Activated T-cell treated with anti-CD3 and anti-CD28 coated beads, Interleukin-2, amount 50 U/mL, for 24 hours (primary cell): ENCODE data around the gene SIGLEC14.
A peak's percentile ranks its signal among the peaks of the same experiment; 100 is the strongest.

ENCODE experiments used
- DNase-seq: peaks from one replicate; pipeline ENCODE4 v3.0.0-alpha.2; 2020
- H3K27ac Mint-ChIP-seq: 2 replicates; pipeline ENCODE4 v1.8.0; 2020; ENCODE audit warnings: mild to moderate bottlenecking, mixed read lengths
- H3K27me3 Mint-ChIP-seq: 2 replicates; pipeline ENCODE4 v1.8.0; 2020; ENCODE audit warnings: mixed read lengths
- H3K36me3 Mint-ChIP-seq: 2 replicates; pipeline ENCODE4 v1.8.0; 2020; ENCODE audit warnings: low read depth, mixed read lengths
- H3K4me1 Mint-ChIP-seq: 2 replicates; pipeline ENCODE4 v1.8.0; 2020; ENCODE audit warnings: low read depth, mixed read lengths
- H3K4me3 Mint-ChIP-seq: 2 replicates; pipeline ENCODE4 v1.8.0; 2020; ENCODE audit warnings: mild to moderate bottlenecking, moderate library complexity, mixed read lengths
- H3K9me3 Mint-ChIP-seq: 2 replicates; pipeline ENCODE4 v1.8.0; 2020; ENCODE audit warnings: mixed read lengths

Gene SIGLEC14

DNA sequence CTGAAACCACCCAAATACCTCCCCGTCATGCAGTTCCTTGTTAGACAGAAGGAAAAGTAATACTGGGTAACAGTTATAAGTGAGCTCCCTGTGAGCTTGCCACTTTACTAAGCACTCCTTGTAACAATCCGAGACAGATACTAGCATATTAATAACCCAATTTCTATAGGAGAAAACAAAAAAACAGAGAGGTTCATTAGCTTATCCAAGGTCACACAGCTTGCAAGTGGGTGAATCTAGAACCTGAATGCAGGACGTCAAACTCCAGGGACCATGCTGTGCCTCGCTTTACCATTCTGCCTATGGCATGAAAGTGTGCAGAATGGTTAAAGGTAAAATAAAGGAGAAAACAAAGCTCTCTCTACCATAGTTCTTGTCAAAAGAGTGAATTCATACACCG is 31.8 kb downstream of the SIGLEC14 start:
- H3K9me3 Mint-ChIP-seq: peaks cover 11% of the 10 kb centered on the region
- no peak overlapping the region for H3K4me3 Mint-ChIP-seq
- no peak overlapping the region for H3K27ac Mint-ChIP-seq
- H3K4me1 Mint-ChIP-seq: no peaks in the 10 kb centered on the region
- H3K27me3 Mint-ChIP-seq: peaks cover 51% of the 10 kb centered on the region
- H3K36me3 Mint-ChIP-seq: no peaks in the 10 kb centered on the region
- no peak for DNase-seq

DNA sequence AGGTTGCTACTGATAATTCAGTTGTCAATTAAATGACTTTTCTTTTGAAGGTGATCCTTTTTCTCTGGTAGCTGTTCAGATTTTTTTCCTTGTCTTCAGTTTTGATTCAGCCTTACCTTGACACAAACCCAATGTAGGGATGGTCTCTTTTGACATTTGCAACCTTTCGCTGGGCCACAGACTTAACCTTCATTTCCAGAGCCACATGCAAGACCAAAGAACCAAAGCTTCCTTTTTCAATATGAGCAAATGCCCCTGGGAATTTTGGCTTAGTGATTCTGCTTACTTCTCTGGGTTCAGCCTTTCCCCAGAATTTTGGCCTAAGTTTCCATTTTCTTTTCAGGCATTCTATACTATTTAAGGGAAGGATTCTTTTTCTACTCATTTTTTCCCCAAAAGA is 36.0 kb downstream of the SIGLEC14 start:
- H3K27me3 Mint-ChIP-seq: peaks cover 51% of the 10 kb centered on the region
- H3K36me3 Mint-ChIP-seq: no peaks in the 10 kb centered on the region
- H3K27ac Mint-ChIP-seq: no peak overlapping the region
- no peak overlapping the region for H3K4me3 Mint-ChIP-seq
- H3K4me1 Mint-ChIP-seq: peaks cover 26% of the 10 kb centered on the region
- no peak for DNase-seq
- peaks cover 11% of the 10 kb centered on the region for H3K9me3 Mint-ChIP-seq

- no peak overlapping the region for H3K4me3 Mint-ChIP-seq
- H3K27me3 Mint-ChIP-seq: peaks cover 30% of the 10 kb centered on the region
- H3K27ac Mint-ChIP-seq: no peak overlapping the region
- H3K9me3 Mint-ChIP-seq: peaks cover 18% of the 10 kb centered on the region
- H3K4me1 Mint-ChIP-seq: peaks cover 26% of the 10 kb centered on the region
- no peaks in the 10 kb centered on the region for H3K36me3 Mint-ChIP-seq
- peak; percentile 71 for DNase-seq
Measured at GRCh38 chr19:51607920-51608562, 38.6 kb downstream of the SIGLEC14 start.

- Mint-ChIP-seq H3K36me3 (no peaks in the 10 kb centered on the region), H3K4me3 (peak overlapping the region; percentile 21), H3K27ac (peak overlapping the region; percentile 66), H3K9me3 (peaks cover 8% of the 10 kb centered on the region), H3K27me3 (peaks cover 31% of the 10 kb centered on the region), H3K4me1 (peaks cover 28% of the 10 kb centered on the region)
- peak; percentile 42 for DNase-seq
Measured at GRCh38 chr19:51607077-51607476, 39.5 kb downstream of the SIGLEC14 start.

- no peak for DNase-seq
- H3K4me3 Mint-ChIP-seq: no peak overlapping the region
- H3K9me3 Mint-ChIP-seq: peaks cover 7% of the 10 kb centered on the region
- H3K4me1 Mint-ChIP-seq: peaks cover 18% of the 10 kb centered on the region
- H3K36me3 Mint-ChIP-seq: no peaks in the 10 kb centered on the region
- peaks cover 50% of the 10 kb centered on the region for H3K27me3 Mint-ChIP-seq
- H3K27ac Mint-ChIP-seq: no peak overlapping the region
Measured at GRCh38 chr19:51602189-51602854, 44.3 kb downstream of the SIGLEC14 start.

DNA sequence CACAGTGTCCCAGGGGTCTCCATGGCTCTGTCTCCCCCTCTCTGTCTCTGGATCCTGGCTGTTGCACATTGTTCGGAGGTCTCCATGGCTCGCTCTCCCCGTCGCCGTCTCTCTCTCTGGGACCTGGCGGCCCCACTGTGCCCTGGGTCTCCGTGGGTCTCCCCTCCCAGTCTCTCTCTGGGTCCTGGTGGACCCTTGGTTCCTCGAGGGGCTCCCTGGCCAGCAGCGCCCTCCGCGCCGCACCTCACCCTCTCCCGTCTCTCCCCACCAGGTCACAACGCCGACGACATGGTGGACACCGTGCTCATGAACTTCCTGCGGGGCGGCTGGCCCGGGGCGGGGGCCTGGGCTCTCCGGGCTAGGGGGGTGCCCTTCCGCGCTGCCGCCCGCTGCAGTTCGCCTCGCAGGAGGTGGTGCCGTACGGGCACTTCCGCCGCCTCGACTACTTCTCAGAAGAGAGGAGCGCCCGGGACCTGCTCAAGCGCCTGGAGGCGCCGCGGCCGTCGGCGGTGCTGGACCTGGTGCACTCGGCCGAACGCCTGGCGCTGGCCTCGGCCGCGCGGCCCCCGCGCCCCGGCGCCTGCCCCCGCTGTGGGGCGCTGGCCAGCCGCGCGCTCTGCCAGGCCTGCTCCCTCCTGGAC is 45.6 kb downstream of the SIGLEC14 start:
- Mint-ChIP-seq H3K9me3 (peaks cover 7% of the 10 kb centered on the region), H3K27ac (no peak overlapping the region), H3K4me1 (peaks cover 6% of the 10 kb centered on the region), H3K4me3 (no peak overlapping the region), H3K27me3 (peaks cover 53% of the 10 kb centered on the region), H3K36me3 (no peaks in the 10 kb centered on the region)
- DNase-seq: peak; percentile 40

DNA sequence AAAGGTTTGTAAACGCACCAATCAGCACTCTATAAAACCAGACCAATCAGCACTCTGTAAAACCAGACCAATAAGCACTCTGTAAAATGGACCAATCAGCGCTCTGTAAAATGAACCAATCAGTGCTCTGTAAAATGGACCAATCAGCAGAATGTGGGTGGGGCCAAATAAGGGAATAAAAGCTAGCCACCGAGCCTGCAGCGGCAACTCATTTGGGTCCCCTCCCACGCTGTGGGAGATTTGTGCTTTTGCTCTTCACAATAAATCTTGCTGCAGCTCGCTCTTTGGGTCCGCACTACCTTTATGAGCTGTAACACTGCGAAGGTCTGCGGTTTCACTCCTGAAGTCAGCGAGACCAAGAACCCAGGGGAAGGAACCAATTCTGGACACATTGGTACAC is 47.5 kb downstream of the SIGLEC14 start:
- H3K27ac Mint-ChIP-seq: no peak overlapping the region
- H3K4me1 Mint-ChIP-seq: peaks cover 15% of the 10 kb centered on the region
- peaks cover 53% of the 10 kb centered on the region for H3K27me3 Mint-ChIP-seq
- no peak overlapping the region for H3K4me3 Mint-ChIP-seq
- H3K36me3 Mint-ChIP-seq: peaks cover 2% of the 10 kb centered on the region
- DNase-seq: no peak
- peaks cover 8% of the 10 kb centered on the region for H3K9me3 Mint-ChIP-seq

- peaks cover 22% of the 10 kb centered on the region for H3K4me1 Mint-ChIP-seq
- H3K36me3 Mint-ChIP-seq: peaks cover 5% of the 10 kb centered on the region
- no peak overlapping the region for H3K27ac Mint-ChIP-seq
- peaks cover 8% of the 10 kb centered on the region for H3K9me3 Mint-ChIP-seq
- DNase-seq: no peak
- H3K4me3 Mint-ChIP-seq: no peak overlapping the region
- peaks cover 53% of the 10 kb centered on the region for H3K27me3 Mint-ChIP-seq
Measured at GRCh38 chr19:51598159-51598915, 48.3 kb downstream of the SIGLEC14 start.

DNA sequence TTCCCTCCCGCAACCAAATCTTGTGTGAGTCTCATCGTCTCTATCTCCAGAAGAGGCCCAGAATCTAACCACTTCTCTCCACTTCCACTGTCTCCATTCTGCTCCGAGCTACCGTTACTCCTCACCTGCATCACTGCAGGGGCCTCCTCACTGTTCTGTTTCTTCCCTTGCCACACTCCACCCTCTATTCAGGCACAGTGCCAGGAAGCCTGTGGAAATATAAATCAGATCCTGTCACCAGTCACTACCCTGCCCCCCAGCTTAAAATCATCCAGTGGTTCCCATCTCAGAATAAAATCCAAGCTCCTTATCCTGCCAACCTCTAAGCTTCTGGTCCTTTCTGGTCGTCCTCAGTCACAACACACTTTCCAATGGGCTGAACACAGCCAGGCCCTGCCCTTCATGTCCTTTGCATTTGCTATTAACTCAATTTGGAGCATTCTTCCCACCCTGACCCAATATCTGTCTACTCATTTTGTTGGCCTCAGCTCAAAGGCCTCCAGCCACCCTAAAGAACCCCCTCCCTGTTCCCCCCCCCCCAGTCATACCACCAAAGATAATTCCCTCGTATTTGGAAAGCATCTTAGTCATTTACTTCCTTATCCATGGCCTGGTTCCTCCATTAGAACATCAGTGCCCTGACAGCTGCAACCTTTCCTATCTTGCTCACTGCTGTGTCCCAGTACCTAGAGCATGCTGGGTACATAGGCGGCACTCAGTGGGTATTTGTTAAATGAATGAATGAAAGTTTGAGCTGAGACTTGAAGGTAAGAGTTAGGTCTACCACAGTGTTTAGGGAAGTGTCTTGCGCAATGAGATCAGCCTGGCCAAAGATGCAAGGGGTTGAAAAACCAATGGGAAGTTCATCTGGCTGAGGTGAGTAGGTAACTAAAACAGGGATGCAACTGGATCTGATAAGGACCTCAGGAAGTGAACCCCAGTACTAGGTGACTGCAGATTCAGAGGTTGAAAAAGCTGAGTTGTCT is 51.1 kb downstream of the SIGLEC14 start:
- Mint-ChIP-seq H3K36me3 (peaks cover 6% of the 10 kb centered on the region), H3K9me3 (peaks cover 9% of the 10 kb centered on the region), H3K27ac (no peak overlapping the region), H3K4me3 (peak overlapping the region; percentile 84), H3K4me1 (peaks cover 22% of the 10 kb centered on the region), H3K27me3 (peaks cover 29% of the 10 kb centered on the region)
- DNase-seq: no peak

DNA sequence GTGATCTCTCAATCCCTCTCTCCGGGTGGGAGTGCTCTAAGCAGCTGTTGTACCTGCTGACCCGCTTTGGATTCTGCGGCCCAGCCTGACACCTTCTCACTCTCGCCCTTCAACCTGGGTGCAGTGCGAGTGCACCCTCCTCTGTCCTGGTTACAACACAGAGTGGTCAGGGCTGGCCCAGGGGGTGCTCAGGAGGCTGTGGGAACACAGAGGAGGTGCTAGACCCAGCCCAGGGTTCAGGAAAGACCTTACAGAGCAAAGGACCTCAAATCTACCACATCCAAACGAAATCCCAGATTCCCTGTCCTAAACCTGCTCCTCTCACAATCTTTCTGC is 51.9 kb downstream of the SIGLEC14 start:
- peaks cover 22% of the 10 kb centered on the region for H3K4me1 Mint-ChIP-seq
- peaks cover 21% of the 10 kb centered on the region for H3K27me3 Mint-ChIP-seq
- no peak for DNase-seq
- H3K9me3 Mint-ChIP-seq: peaks cover 14% of the 10 kb centered on the region
- H3K27ac Mint-ChIP-seq: peak overlapping the region; percentile 87
- H3K4me3 Mint-ChIP-seq: peak overlapping the region; percentile 84
- H3K36me3 Mint-ChIP-seq: peaks cover 8% of the 10 kb centered on the region

DNA sequence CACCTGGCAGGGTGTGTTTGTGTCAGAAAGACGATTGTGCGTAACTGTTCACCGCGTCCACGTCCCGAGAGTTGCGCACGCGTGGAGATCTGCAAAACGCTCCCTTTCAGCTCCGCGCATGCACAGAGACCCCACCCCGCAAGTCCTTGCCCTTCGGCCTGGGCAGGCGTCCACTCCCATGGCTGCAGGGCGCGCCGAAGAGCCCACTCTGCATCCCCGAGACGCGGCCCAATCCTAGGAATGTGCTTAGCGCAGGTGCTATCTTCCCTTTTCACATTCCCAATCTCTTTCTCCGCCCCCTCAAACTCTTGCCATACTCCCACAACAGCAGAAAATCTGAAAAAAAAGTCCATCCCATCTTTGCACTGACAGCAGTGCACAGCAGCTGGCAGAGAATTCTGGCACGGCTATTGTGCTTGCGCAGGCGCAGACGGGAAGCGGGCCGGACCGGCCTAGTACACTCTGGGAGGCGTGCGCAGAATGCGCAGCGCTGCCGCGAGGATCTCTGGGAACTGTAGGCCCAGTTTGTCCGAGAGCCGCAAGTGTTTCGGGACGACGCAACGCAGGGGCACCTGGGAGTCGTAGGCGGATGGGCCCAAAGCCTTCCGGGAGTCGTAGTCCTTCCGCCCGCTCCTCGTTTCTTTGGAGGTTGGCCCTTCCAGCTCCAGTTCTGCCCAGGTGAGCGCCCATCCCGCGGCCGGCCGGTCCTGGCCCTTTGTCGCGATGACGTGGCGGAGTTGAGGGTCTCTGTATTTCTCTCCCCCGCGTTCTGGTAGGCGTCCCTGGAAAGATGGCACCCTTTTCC is 52.5 kb downstream of the SIGLEC14 start:
- Mint-ChIP-seq H3K4me3 (peak overlapping the region; percentile 84), H3K27me3 (peaks cover 18% of the 10 kb centered on the region), H3K27ac (peak overlapping the region; percentile 87), H3K4me1 (peaks cover 22% of the 10 kb centered on the region), H3K9me3 (peaks cover 19% of the 10 kb centered on the region), H3K36me3 (peaks cover 13% of the 10 kb centered on the region)
- peak; percentile 96 for DNase-seq

GRCh38 chr19:51593138-51593890 is 53.3 kb downstream of the SIGLEC14 start:
- Mint-ChIP-seq H3K4me1 (peaks cover 22% of the 10 kb centered on the region), H3K27me3 (peaks cover 11% of the 10 kb centered on the region), H3K9me3 (peaks cover 22% of the 10 kb centered on the region), H3K27ac (no peak overlapping the region), H3K4me3 (peak overlapping the region; percentile 84), H3K36me3 (peaks cover 17% of the 10 kb centered on the region)
- no peak for DNase-seq
